Vagina (tissue), 2 donors: ENCODE results near the gene PECR. TPM values are rescaled to one million over a fixed set of nuclear protein-coding genes. Genes with fewer than 3 reads are reported as not detected.
"Not testable (repeated sequence)": the region's sequence is repeated elsewhere in the genome, so short reads cannot be mapped to it uniquely, and the experiment has no call there.

Experiments used
- DNase-seq, 2 donors: peaks; one replicate each; pipeline ENCODE4 v3.0.0-alpha.2; 2017; ENCODE audit errors: extremely low spot score in 2 of 2
- H3K27ac ChIP-seq: fragments of 200-600 bp; sonication (generic); one replicate; pipeline ENCODE4 v1.5.1; 2019
- H3K27me3 ChIP-seq: fragments of 200-600 bp; sonication (generic); one replicate; pipeline ENCODE4 v1.5.1; 2019
- H3K36me3 ChIP-seq, 2 donors: fragments of 200-600 bp; sonication (generic); one replicate each; pipeline ENCODE4 v1.5.1; 2017 to 2019
- H3K4me1 ChIP-seq: fragments of 200-600 bp; sonication (generic); one replicate; pipeline ENCODE4 v1.5.1; 2019
- H3K4me3 ChIP-seq, 2 donors: fragments of 200-600 bp; sonication (generic); 1 replicate in 1 of 2; 2 replicates in 1 of 2; pipeline ENCODE4 v1.5.1; 2016 to 2019
- H3K9me3 ChIP-seq: fragments of 200-600 bp; sonication (generic); one replicate; pipeline ENCODE4 v1.5.1; 2019
- CTCF ChIP-seq, 3 experiments: fragments of 450-650 bp in 2 of 3; fragments of 200-600 bp in 1 of 3; sonication (generic) in 1 of 3; IDR thresholded peaks; one replicate each; pipeline ENCODE4 v1.5.1; 2017 to 2019; ENCODE audit warnings: antibody characterized with exemption in 3 of 3, mild to moderate bottlenecking in 2 of 3, moderate library complexity in 2 of 3
- POLR2A ChIP-seq, 2 donors: fragments of 450-650 bp; IDR thresholded peaks; one replicate each; pipeline ENCODE4 v1.6.1; 2017; ENCODE audit warnings: antibody characterized with exemption in 2 of 2, mild to moderate bottlenecking in 2 of 2, moderate library complexity in 2 of 2
- POLR2AphosphoS5 ChIP-seq, 2 donors: sonication (generic); formaldehyde crosslinking; IDR thresholded peaks; one replicate each; pipeline ENCODE4 v1.9.0; 2017; ENCODE audit warnings: antibody characterized with exemption in 2 of 2, mild to moderate bottlenecking in 2 of 2, low read depth in 1 of 2; ENCODE audit not compliant: insufficient read depth in 1 of 2
- intact Hi-C: fragments of 100-400 bp; cut with DNase I; formaldehyde crosslinking; loops from one replicate; pipeline ENCODE4 v1.15.1; 2023
- total RNA-seq: library from RNA; depleted of rRNA; stranded (reverse); fragments of >200 nt; gene quantifications from one replicate; pipeline ENCODE4 v1.2.3, GENCODE V29; 2016

Gene PECR
- total RNA-seq, 1 donor from 2014 or later, result 13.0 TPM

GRCh38 chr2:216001216-216002100 lies 80.2 kb downstream of the PECR start:
- DNase-seq, result no peak
- TF ChIP-seq POLR2A (IDR thresholded peaks at IDR 0.05) (no peak), CTCF (IDR thresholded peaks at IDR 0.05) (no peak), POLR2AphosphoS5 (IDR thresholded peaks at IDR 0.05; ENCODE audit: insufficient read depth in 1 of 2, low read depth in 1 of 2) (no peak)
- Histone ChIP-seq H3K27me3 (no peaks in the 10 kb centered on the region), H3K27ac (no peak overlapping the region), H3K36me3 (no peaks in the 10 kb centered on the region), H3K9me3 (no peaks in the 10 kb centered on the region), H3K4me1 (peaks cover 29% of the 10 kb centered on the region), H3K4me3 (no peak overlapping the region)
- intact Hi-C loops, result no loop called here

GRCh38 chr2:215998636-215999035 lies 83.0 kb downstream of the PECR start:
- no peak overlapping the region for H3K4me3 ChIP-seq
- TF ChIP-seq POLR2A (IDR thresholded peaks at IDR 0.05) (no peak), CTCF (IDR thresholded peaks at IDR 0.05) (no peak), POLR2AphosphoS5 (IDR thresholded peaks at IDR 0.05; ENCODE audit: insufficient read depth in 1 of 2, low read depth in 1 of 2) (no peak)
- intact Hi-C loops, result no loop called here
- DNase-seq, result no peak
- H3K36me3 ChIP-seq, result no peaks in the 10 kb centered on the region
- H3K9me3 ChIP-seq, result no peaks in the 10 kb centered on the region
- H3K27me3 ChIP-seq, result no peaks in the 10 kb centered on the region
- H3K4me1 ChIP-seq, result peaks cover 16% of the 10 kb centered on the region
- no peak overlapping the region for H3K27ac ChIP-seq

- H3K9me3 ChIP-seq, result no peaks in the 10 kb centered on the region
Observed at GRCh38 chr2:215997219-215997618, 84.4 kb downstream of the PECR start.

GRCh38 chr2:215994911-215995310 lies 86.7 kb downstream of the PECR start:
- no peaks in the 10 kb centered on the region for H3K27me3 ChIP-seq
- H3K27ac ChIP-seq, result no peak overlapping the region
- intact Hi-C loops, result no loop called here
- H3K9me3 ChIP-seq, result no peaks in the 10 kb centered on the region
- no peak for DNase-seq
- no peaks in the 10 kb centered on the region for H3K36me3 ChIP-seq
- H3K4me1 ChIP-seq, result no peaks in the 10 kb centered on the region
- TF ChIP-seq POLR2A (IDR thresholded peaks at IDR 0.05), result no peak
- TF ChIP-seq POLR2AphosphoS5 (IDR thresholded peaks at IDR 0.05; ENCODE audit: insufficient read depth in 1 of 2, low read depth in 1 of 2), result no peak
- no peak for TF ChIP-seq CTCF (IDR thresholded peaks at IDR 0.05)
- no peak overlapping the region for H3K4me3 ChIP-seq

More at GRCh38 chr2:215997219-215997618, 84.4 kb downstream of the PECR start:
- Histone ChIP-seq H3K36me3 (no peaks in the 10 kb centered on the region), H3K27me3 (no peaks in the 10 kb centered on the region), H3K27ac (no peak overlapping the region), H3K4me3 (no peak overlapping the region), H3K4me1 (peaks cover 6% of the 10 kb centered on the region)
- TF ChIP-seq POLR2AphosphoS5 (IDR thresholded peaks at IDR 0.05; ENCODE audit: insufficient read depth in 1 of 2, low read depth in 1 of 2) (no peak), POLR2A (IDR thresholded peaks at IDR 0.05) (no peak), CTCF (IDR thresholded peaks at IDR 0.05) (no peak)
- no peak for DNase-seq
- intact Hi-C loops, result no loop called here

- H3K9me3 ChIP-seq, intact Hi-C loops, H3K27ac ChIP-seq, H3K27me3 ChIP-seq, DNase-seq, H3K36me3 ChIP-seq, H3K4me3 ChIP-seq, H3K4me1 ChIP-seq: not testable (repeated sequence)
Observed at GRCh38 chr2:215988556-215989207, 92.9 kb downstream of the PECR start.

Other genes with a start within 250 kb of the PECR start
- gene MREG, start 68.3 kb downstream of the PECR start, total RNA-seq, result 11.8 TPM
- gene TMEM169, start 110 bp upstream of the PECR start, total RNA-seq, result not detected
- 118 TPM for gene XRCC5, start 27.5 kb upstream of the PECR start, total RNA-seq